ENCODE measurements around the gene KHDRBS2.

DNA sequence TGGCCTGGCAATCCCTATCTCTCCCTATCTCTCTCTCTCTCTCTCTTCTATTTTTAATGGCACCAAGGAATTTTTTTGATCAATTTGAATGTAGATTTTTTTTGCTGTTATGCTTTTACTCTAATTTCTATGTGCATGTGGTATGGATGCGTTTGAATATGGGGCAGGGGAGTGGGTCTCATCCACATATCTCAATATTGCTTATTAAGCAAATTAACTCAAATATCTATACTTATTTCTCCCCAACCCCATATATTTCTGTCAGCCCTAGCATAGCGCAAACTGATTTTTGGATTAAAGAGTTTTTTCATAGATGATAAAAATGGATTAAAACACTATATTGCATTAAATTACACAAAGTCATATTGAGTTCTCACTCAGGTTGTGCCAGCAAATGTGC, 210.2 kb downstream of the KHDRBS2 start:
- TF ChIP-seq, protein P1, sequence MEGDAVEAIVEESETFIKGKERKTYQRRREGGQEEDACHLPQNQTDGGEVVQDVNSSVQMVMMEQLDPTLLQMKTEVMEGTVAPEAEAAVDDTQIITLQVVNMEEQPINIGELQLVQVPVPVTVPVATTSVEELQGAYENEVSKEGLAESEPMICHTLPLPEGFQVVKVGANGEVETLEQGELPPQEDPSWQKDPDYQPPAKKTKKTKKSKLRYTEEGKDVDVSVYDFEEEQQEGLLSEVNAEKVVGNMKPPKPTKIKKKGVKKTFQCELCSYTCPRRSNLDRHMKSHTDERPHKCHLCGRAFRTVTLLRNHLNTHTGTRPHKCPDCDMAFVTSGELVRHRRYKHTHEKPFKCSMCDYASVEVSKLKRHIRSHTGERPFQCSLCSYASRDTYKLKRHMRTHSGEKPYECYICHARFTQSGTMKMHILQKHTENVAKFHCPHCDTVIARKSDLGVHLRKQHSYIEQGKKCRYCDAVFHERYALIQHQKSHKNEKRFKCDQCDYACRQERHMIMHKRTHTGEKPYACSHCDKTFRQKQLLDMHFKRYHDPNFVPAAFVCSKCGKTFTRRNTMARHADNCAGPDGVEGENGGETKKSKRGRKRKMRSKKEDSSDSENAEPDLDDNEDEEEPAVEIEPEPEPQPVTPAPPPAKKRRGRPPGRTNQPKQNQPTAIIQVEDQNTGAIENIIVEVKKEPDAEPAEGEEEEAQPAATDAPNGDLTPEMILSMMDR (IDR thresholded peaks at IDR 0.05): no peak
- no peak for TF ChIP-seq TP53 (CRISPR knock-in tag; IDR thresholded peaks at IDR 0.05)
